Mucosa of descending colon (tissue), 3 donors: ENCODE measurements around the gene CCDC85A. TPM values are rescaled to one million over a fixed set of nuclear protein-coding genes. Genes with fewer than 3 reads are reported as not detected.

Source experiments
- ATAC-seq: fragments of 200-7000 bp; cut with Tn5 transposase; one replicate; pipeline ENCODE4 v1.9.1; 2020; ENCODE audit warnings: mild to moderate bottlenecking, moderate library complexity
- DNase-seq, 3 donors: peaks; one replicate each; pipeline ENCODE4 v3.0.0-alpha.2; 2020
- H3K36me3 ChIP-seq: fragments of 200-600 bp; one replicate; pipeline ENCODE4 v1.8.0; 2021; ENCODE audit warnings: low read depth, mild to moderate bottlenecking
- H3K4me1 ChIP-seq: fragments of 200-600 bp; one replicate; pipeline ENCODE4 v1.8.0; 2021; ENCODE audit warnings: low read depth, mild to moderate bottlenecking
- H3K4me3 ChIP-seq: fragments of 200-600 bp; one replicate; pipeline ENCODE4 v1.8.0; 2021; ENCODE audit warnings: mild to moderate bottlenecking
- H3K9me3 ChIP-seq: fragments of 200-600 bp; one replicate; pipeline ENCODE4 v1.8.0; 2021; ENCODE audit warnings: mild to moderate bottlenecking
- CTCF ChIP-seq: fragments of 200-600 bp; IDR thresholded peaks from one replicate; pipeline ENCODE4 v1.8.0; 2022; ENCODE audit warnings: antibody characterized with exemption, mild to moderate bottlenecking
- intact Hi-C, 2 donors: fragments of 100-400 bp; cut with DNase I in 1 of 2; cut with micrococcal nuclease in 1 of 2; formaldehyde crosslinking; loops; one replicate each; pipeline versions ENCODE4 v1.11.0 to v1.11.1; 2022; cut with DNase I, micrococcal nuclease
- total RNA-seq, 3 donors: library from RNA; stranded (reverse); fragmentation: NEBNext Ultra II Directional in 2 of 3; extraction: Animal tissue kit (Norgen Biotek cat#: 25700) in 2 of 3; gene quantifications; one replicate each; pipeline versions ENCODE4 v1.2.1 to v1.2.4, GENCODE V29; 2021 to 2023
- donor health status: DM: no; HTN: no; CAD: no; lungs with moderate emphysema.
- donor health status: DM: no; HTN: no; CAD: no.
- donor health status: DM: no; HTN: yes; CAD: no.

CCDC85A gene
- total RNA-seq, 3 donors from 2014 or later, result 0.41 to 2.7 (median 0.49) TPM

- no peaks in the 10 kb centered on the region for H3K4me1 ChIP-seq
- intact Hi-C loops, result no loop called here
- no peak for ATAC-seq
- TF ChIP-seq CTCF, result no peak
- H3K36me3 ChIP-seq, result no peaks in the 10 kb centered on the region
- DNase-seq, result no peak
- H3K9me3 ChIP-seq, result no peaks in the 10 kb centered on the region
- H3K4me3 ChIP-seq, result no peak overlapping the region
Observed at GRCh38 chr2:56230156-56230555, 46.4 kb downstream of the CCDC85A start.

- H3K4me1 ChIP-seq, result no peaks in the 10 kb centered on the region
- DNase-seq (no peak), ATAC-seq (no peak)
- TF ChIP-seq CTCF, result no peak
- no peaks in the 10 kb centered on the region for H3K36me3 ChIP-seq
- intact Hi-C loops, result no loop called here
- no peaks in the 10 kb centered on the region for H3K9me3 ChIP-seq
- H3K4me3 ChIP-seq, result no peak overlapping the region
Observed at GRCh38 chr2:56231361-56231760, 47.6 kb downstream of the CCDC85A start.

- Histone ChIP-seq H3K4me1 (no peaks in the 10 kb centered on the region), H3K36me3 (no peaks in the 10 kb centered on the region), H3K4me3 (no peak overlapping the region), H3K9me3 (no peaks in the 10 kb centered on the region)
- ATAC-seq (no peak), DNase-seq (no peak)
- intact Hi-C loops, result no loop called here
- no peak for TF ChIP-seq CTCF
Observed at GRCh38 chr2:56232912-56233311, 49.1 kb downstream of the CCDC85A start.

DNA sequence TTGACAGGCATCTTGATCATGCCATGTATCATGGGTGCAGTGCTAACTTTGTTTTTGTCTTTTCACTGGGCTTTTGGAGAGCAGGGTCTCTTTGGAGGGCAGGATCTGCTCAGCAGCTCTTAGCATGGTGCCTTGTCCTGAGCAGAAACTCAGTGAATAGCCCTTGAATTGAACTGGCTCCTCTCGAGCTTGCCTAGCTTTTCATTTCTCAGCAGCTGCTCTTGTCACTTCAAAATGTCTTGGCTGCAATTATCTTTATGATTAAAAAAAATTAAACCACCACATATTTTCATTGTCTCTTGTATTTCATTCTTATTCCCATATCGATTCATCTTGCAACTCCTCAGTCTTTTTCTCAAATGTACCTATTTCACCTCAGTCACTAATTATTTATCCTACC lies 50.5 kb downstream of the CCDC85A start:
- no peak for TF ChIP-seq CTCF
- H3K4me3 ChIP-seq, result no peak overlapping the region
- H3K4me1 ChIP-seq, result no peaks in the 10 kb centered on the region
- H3K9me3 ChIP-seq, result no peaks in the 10 kb centered on the region
- DNase-seq (no peak), ATAC-seq (no peak)
- intact Hi-C loops, result no loop called here
- H3K36me3 ChIP-seq, result no peaks in the 10 kb centered on the region

GRCh38 chr2:56239030-56239429 lies 55.2 kb downstream of the CCDC85A start:
- H3K9me3 ChIP-seq, result no peaks in the 10 kb centered on the region
- H3K4me3 ChIP-seq, result no peak overlapping the region
- DNase-seq (no peak), ATAC-seq (no peak)
- no peak for TF ChIP-seq CTCF
- intact Hi-C loops, result no loop called here
- H3K4me1 ChIP-seq, result no peaks in the 10 kb centered on the region
- no peaks in the 10 kb centered on the region for H3K36me3 ChIP-seq

- DNase-seq (peak in 1 of 3 donors; percentile 28), ATAC-seq (peak; percentile 72)
- no peaks in the 10 kb centered on the region for H3K9me3 ChIP-seq
- intact Hi-C loops, result no loop called here
- no peaks in the 10 kb centered on the region for H3K36me3 ChIP-seq
- H3K4me3 ChIP-seq, result no peak overlapping the region
- TF ChIP-seq CTCF, result no peak
- no peaks in the 10 kb centered on the region for H3K4me1 ChIP-seq
Observed at GRCh38 chr2:56239437-56239836, 55.6 kb downstream of the CCDC85A start.
